Endothelial cell of umbilical vein (primary cell): ENCODE measurements around the gene PPP1R9B. TPM values are rescaled to one million over a fixed set of nuclear protein-coding genes. Genes with fewer than 3 reads are reported as not detected.

Source experiments
- BruUV-seq: library from RNA; stranded (reverse); fragments of 400-500 nt; replicated peaks from 2 replicates; lab custom pipeline; 2021; lab: Mats Ljungman, UMichigan
- CTCF ChIA-PET: fragments of 300-600, 350-600 bp; sonication (Branson Sonifier 250); formaldehyde crosslinking; loops from one replicate; lab custom pipeline; 2021; ENCODE audit warnings: antibody characterized with exemption, inconsistent platforms; lab: Charles Lee
- POLR2A ChIA-PET: fragments of 300-600, 350-600 bp; sonication (Branson Sonifier 250); formaldehyde crosslinking; loops from one replicate; lab custom pipeline; 2021; ENCODE audit warnings: antibody characterized with exemption, inconsistent platforms; lab: Charles Lee
- DNase-seq: peaks from one replicate; pipeline ENCODE4 v3.0.0-alpha.2; 2011; ENCODE audit warnings: low read depth, low spot score
- FAIRE-seq: peaks from 2 replicates; lab custom pipeline; 2011; peaks lifted over from hg19 to GRCh38; lab: Jason Lieb, UNC
- H2AFZ ChIP-seq: 2 replicates; pipeline ENCODE4 v1.6.0; 2012; ENCODE audit warnings: low read depth, low read length, control low read depth, inconsistent platforms
- H3K27ac ChIP-seq: 2 replicates; pipeline ENCODE4 v1.5.1; 2011; ENCODE audit warnings: low read depth, mild to moderate bottlenecking, control low read depth, low read length, moderate library complexity; ENCODE audit not compliant: insufficient read depth
- H3K27me3 ChIP-seq, 2 experiments: 2 replicates each; pipeline versions ENCODE4 v1.6.0 to v1.6.1; 2011; ENCODE audit warnings: low read length in 2 of 2, mixed read lengths in 1 of 2; ENCODE audit not compliant: control insufficient read depth in 2 of 2, insufficient read depth in 2 of 2
- H3K36me3 ChIP-seq, 2 experiments: 2 replicates in 1 of 2; 3 replicates in 1 of 2; pipeline ENCODE4 v1.5.1; 2011; ENCODE audit warnings: low read length in 2 of 2, mild to moderate bottlenecking in 1 of 2, moderate library complexity in 1 of 2; ENCODE audit not compliant: control insufficient read depth in 2 of 2, insufficient read depth in 2 of 2; ENCODE audit errors: extremely low read depth in 1 of 2
- H3K4me1 ChIP-seq: 3 replicates; pipeline ENCODE4 v1.5.1; 2011; ENCODE audit warnings: mild to moderate bottlenecking, low read length; ENCODE audit not compliant: control insufficient read depth, insufficient read depth; ENCODE audit errors: extremely low read depth
- H3K4me2 ChIP-seq: 2 replicates; pipeline ENCODE4 v1.6.1; 2011; ENCODE audit warnings: low read length, control low read depth, mixed read lengths; ENCODE audit not compliant: insufficient read depth
- H3K4me3 ChIP-seq, 3 experiments: fragments of 200-600 bp in 1 of 3; sonication (generic), shearing (Covaris generic) in 1 of 3; replicated peaks in 1 of 3; 2 replicates each; pipeline ENCODE4 v1.5.1; 2011 to 2016; ENCODE audit warnings: control low read depth in 3 of 3, low read length in 3 of 3, mild to moderate bottlenecking in 2 of 3, inconsistent platforms in 1 of 3, low read depth in 1 of 3, moderate library complexity in 1 of 3; ENCODE audit not compliant: insufficient read depth in 1 of 3
- H3K79me2 ChIP-seq: 2 replicates; pipeline ENCODE4 v1.6.0; 2012; ENCODE audit warnings: low read length, inconsistent platforms; ENCODE audit not compliant: control insufficient read depth, insufficient read depth
- H3K9ac ChIP-seq: replicated peaks from 2 replicates; pipeline ENCODE3; 2011; ENCODE audit warnings: low read length, control low read depth; ENCODE audit not compliant: insufficient read depth; ENCODE audit errors: extremely low read depth
- H3K9me1 ChIP-seq: replicated peaks from 3 replicates; pipeline ENCODE4 v1.6.0; 2011; ENCODE audit warnings: mild to moderate bottlenecking, low read length; ENCODE audit not compliant: control insufficient read depth, insufficient read depth; ENCODE audit errors: extremely low read depth
- H3K9me3 ChIP-seq: replicated peaks from 2 replicates; pipeline ENCODE4 v1.5.1; 2012; ENCODE audit warnings: low read length, inconsistent platforms; ENCODE audit not compliant: control insufficient read depth, insufficient read depth
- H4K20me1 ChIP-seq: replicated peaks from 2 replicates; pipeline ENCODE3; 2011; ENCODE audit warnings: mild to moderate bottlenecking, low read length; ENCODE audit not compliant: control insufficient read depth, insufficient read depth; ENCODE audit errors: extremely low read depth
- CTCF ChIP-seq, 2 donors: IDR thresholded peaks; 1 replicate in 1 of 2; 2 replicates in 1 of 2; pipeline ENCODE4 v1.5.1; 2011; ENCODE audit warnings: low read length in 2 of 2, mild to moderate bottlenecking in 2 of 2, moderate library complexity in 2 of 2, control low read depth in 1 of 2, inconsistent platforms in 1 of 2, low read depth in 1 of 2; ENCODE audit not compliant: insufficient read depth in 1 of 2; ENCODE audit errors: extremely low read depth in 1 of 2
- EZH2 ChIP-seq: IDR thresholded peaks from 2 replicates; pipeline ENCODE4 v1.6.1; 2012; ENCODE audit warnings: borderline replicate concordance, low read depth, mild to moderate bottlenecking, moderate library complexity, low read length, inconsistent platforms; ENCODE audit not compliant: severe bottlenecking
- FOS ChIP-seq: IDR thresholded peaks from 2 replicates; pipeline ENCODE4 v1.6.1; 2011; ENCODE audit warnings: mild to moderate bottlenecking, low read length, moderate library complexity, borderline replicate concordance; ENCODE audit not compliant: insufficient read depth
- GATA2 ChIP-seq: IDR thresholded peaks from 2 replicates; pipeline ENCODE4 v1.7.0; 2011; ENCODE audit warnings: low read depth, mild to moderate bottlenecking, moderate library complexity, mixed read lengths, low read length; ENCODE audit not compliant: insufficient read length, insufficient read depth
- JUN ChIP-seq: IDR thresholded peaks from 2 replicates; pipeline ENCODE4 v1.6.1; 2011; ENCODE audit warnings: borderline replicate concordance, low read depth; ENCODE audit not compliant: insufficient read length, insufficient read depth
- MYC ChIP-seq: IDR thresholded peaks from one replicate; pipeline ENCODE4 v1.6.1; 2011; ENCODE audit warnings: mild to moderate bottlenecking, low read depth, low read length
- POLR2A ChIP-seq: IDR thresholded peaks from 2 replicates; pipeline ENCODE4 v1.6.1; 2012; ENCODE audit warnings: low read depth, mild to moderate bottlenecking, control low read depth, low read length
- POLR2AphosphoS5 ChIP-seq: IDR thresholded peaks from 2 replicates; pipeline ENCODE4 v1.6.1; 2012; ENCODE audit warnings: low read depth, mild to moderate bottlenecking, control low read depth, low read length, moderate library complexity; ENCODE audit not compliant: insufficient read depth
- dilution Hi-C: fragments of 300-500 bp; cut with MboI; formaldehyde crosslinking; loops from one replicate; pipeline ENCODE4 v1.15.0; 2019; ENCODE audit warnings: low sequenced_read_pairs; ENCODE audit not compliant: extremely low pct_ligation_motif_present
- intact Hi-C: fragments of 100-400 bp; cut with micrococcal nuclease; formaldehyde crosslinking; loops from one replicate; pipeline ENCODE4 v1.10.0; 2022
- polyA plus RNA-seq, 4 experiments: library from polyadenylated mRNA; depleted of rRNA in 3 of 4; stranded (reverse) in 3 of 4; unstranded in 1 of 4; fragments of >200 nt; gene quantifications; 2 replicates each; pipeline versions ENCODE4 v1.2.1 to v1.2.3, GENCODE V29; 2011 to 2012; ENCODE audit warnings: missing spikeins in 1 of 4
- total RNA-seq: library from RNA; stranded (reverse); gene quantifications from 2 replicates; pipeline ENCODE4 v1.2.3, GENCODE V29; 2021

PPP1R9B gene
- total and polyA plus RNA-seq, 2 donors (not counting 3 experiments of a cell fraction or from before 2014, with no cell fraction given) = 20.1 to 60.2 TPM

- dilution Hi-C loops (no loop called here), intact Hi-C loops (loop anchor here (10.0 kb wide), 1 partner anchor 147 kb away; no protein-coding TSS in a partner anchor)
- Histone ChIP-seq H2AFZ (no peak overlapping the region), H3K27ac (no peak overlapping the region), H3K9me1 (no peaks in the 10 kb centered on the region), H3K27me3 (no peaks in the 10 kb centered on the region), H3K79me2 (no peaks in the 10 kb centered on the region), H3K4me2 (no peak overlapping the region), H3K9me3 (no peaks in the 10 kb centered on the region), H3K4me3 (no peak overlapping the region), H4K20me1 (no peaks in the 10 kb centered on the region), H3K36me3 (peaks cover 0 to 4% of the 10 kb centered on the region in 2 experiments), H3K9ac (no peak overlapping the region), H3K4me1 (peaks cover under 1% of the 10 kb centered on the region)
- ChIA-PET CTCF (interaction anchor here (0.7 to 4.6 kb wide), 17 partner anchors 9 to 180 kb away, joined by 3 to 57 read pairs (median 9); partner anchors contain the start of genes PPP1R9B and SAMD14), POLR2A (interaction anchor here (0.5 to 0.7 kb wide), 2 partner anchors 13 to 33 kb away, joined by 3 to 4 read pairs; no protein-coding TSS in a partner anchor)
- no TSS peak for BruUV-seq
- TF ChIP-seq GATA2 (no peak), EZH2 (no peak), CTCF (IDR thresholded peaks at IDR 0.05; ENCODE audit: extremely low read depth in 1 of 2, insufficient read depth in 1 of 2, low read depth in 1 of 2, low read length in 2 of 2) (no peak), FOS (no peak), JUN (no peak), POLR2AphosphoS5 (no peak), POLR2A (no peak), MYC (no peak)
- DNase-seq = no peak
- FAIRE-seq = no peak
Observed at GRCh38 chr17:50118076-50118827, 32.2 kb downstream of the PPP1R9B start.
